Karpas-422 (cell line): Measurements from ENCODE around the gene TYROBP. TPM values are rescaled to one million over a fixed set of nuclear protein-coding genes. Genes with fewer than 3 reads are reported as not detected.
A peak's percentile ranks its signal among the peaks of the same experiment; 100 is the strongest.
"Not testable (repeated sequence)": the region's sequence is repeated elsewhere in the genome, so short reads cannot be mapped to it uniquely, and the experiment has no call there.

Experiments used
- DNase-seq: peaks from one replicate; pipeline ENCODE4 v3.0.0-alpha.2; 2015
- H2AFZ ChIP-seq: fragments of 200-600 bp; sonication (generic); 2 replicates; pipeline ENCODE4 v1.6.1; 2014; ENCODE audit warnings: antibody characterized with exemption, low read length, mixed read lengths
- H3K27ac ChIP-seq: fragments of 200-600 bp; sonication (generic); 2 replicates; pipeline ENCODE4 v1.5.1; 2014; ENCODE audit warnings: mild to moderate bottlenecking, low read length, moderate library complexity
- H3K27me3 ChIP-seq: fragments of 200-600 bp; sonication (generic); 2 replicates; pipeline ENCODE4 v1.6.1; 2014; ENCODE audit warnings: low read length, mixed read lengths
- H3K36me3 ChIP-seq: fragments of 200-600 bp; sonication (generic); 2 replicates; pipeline ENCODE4 v1.6.1; 2014; ENCODE audit warnings: low read length, mixed read lengths; ENCODE audit not compliant: insufficient read depth
- H3K4me1 ChIP-seq: fragments of 200-600 bp; sonication (generic); 2 replicates; pipeline ENCODE4 v1.6.1; 2014; ENCODE audit warnings: mild to moderate bottlenecking, low read length, mixed read lengths
- H3K4me2 ChIP-seq: fragments of 200-600 bp; sonication (generic); 2 replicates; pipeline ENCODE4 v1.6.1; 2014; ENCODE audit warnings: low read length, low read depth, mild to moderate bottlenecking; ENCODE audit not compliant: poor library complexity, severe bottlenecking
- H3K4me3 ChIP-seq: fragments of 200-600 bp; sonication (generic); 2 replicates; pipeline ENCODE4 v1.5.1; 2014; ENCODE audit warnings: mild to moderate bottlenecking, antibody characterized with exemption, low read length, mixed read lengths
- H3K79me2 ChIP-seq: fragments of 200-600 bp; sonication (generic); 2 replicates; pipeline ENCODE4 v1.6.1; 2014; ENCODE audit warnings: mild to moderate bottlenecking, low read length, mixed read lengths
- H3K9ac ChIP-seq: fragments of 200-600 bp; sonication (generic); 2 replicates; pipeline ENCODE4 v1.6.0; 2014; ENCODE audit warnings: low read length
- H3K9me2 ChIP-seq: fragments of 200-600 bp; sonication (generic), shearing (Covaris generic); replicated peaks from 2 replicates; pipeline ENCODE4 v1.6.0; 2014; ENCODE audit warnings: mild to moderate bottlenecking, low read length, moderate library complexity; ENCODE audit not compliant: insufficient read depth
- H3K9me3 ChIP-seq: fragments of 300-700, 200-600 bp; sonication (generic); 2 replicates; pipeline ENCODE4 v1.6.1; 2014; ENCODE audit warnings: low read length, mixed read lengths
- H4K20me1 ChIP-seq: fragments of 200-600 bp; sonication (generic); 2 replicates; pipeline ENCODE4 v1.6.1; 2014; ENCODE audit warnings: mild to moderate bottlenecking, antibody characterized with exemption, low read length, low read depth; ENCODE audit not compliant: insufficient read depth
- total RNA-seq: library from RNA; depleted of rRNA; stranded (reverse); fragments of >200 nt; shearing (Covaris generic); gene quantifications from 2 replicates; pipeline ENCODE4 v1.2.3, GENCODE V29; 2014; ENCODE audit warnings: low replicate concordance

The TYROBP gene
- total RNA-seq, 1 experiment from 2014 or later = not detected

- not testable (repeated sequence) for DNase-seq, H3K9ac ChIP-seq
Measured at GRCh38 chr19:35870124-35870736, 37.9 kb downstream of the TYROBP start.

GRCh38 chr19:35869327-35870123 lies 38.6 kb downstream of the TYROBP start:
- no peaks in the 10 kb centered on the region for H3K36me3 ChIP-seq
- H3K27me3 ChIP-seq = no peaks in the 10 kb centered on the region
- no peaks in the 10 kb centered on the region for H3K79me2 ChIP-seq
- H3K27ac ChIP-seq = no peak overlapping the region
- H4K20me1 ChIP-seq = no peaks in the 10 kb centered on the region
- peak; percentile 97 for DNase-seq
- peak overlapping the region; percentile 64 for H3K9ac ChIP-seq
- peak overlapping the region; percentile 68 for H3K4me3 ChIP-seq
- H3K9me2 ChIP-seq = no peaks in the 10 kb centered on the region
- peaks cover 21% of the 10 kb centered on the region for H3K4me1 ChIP-seq
- no peaks in the 10 kb centered on the region for H3K9me3 ChIP-seq
- peak overlapping the region; percentile 88 for H2AFZ ChIP-seq
- H3K4me2 ChIP-seq = peak overlapping the region; percentile 91

More at GRCh38 chr19:35870124-35870736, 37.9 kb downstream of the TYROBP start:
- H3K27me3 ChIP-seq, H4K20me1 ChIP-seq, H3K79me2 ChIP-seq, H3K9me2 ChIP-seq, H3K27ac ChIP-seq, H3K9me3 ChIP-seq, H3K36me3 ChIP-seq: not testable (repeated sequence)
- peak overlapping the region; percentile 88 for H2AFZ ChIP-seq
- peak overlapping the region; percentile 68; the same call in 1 of the 2 replicates for H3K4me3 ChIP-seq
- peak overlapping the region; percentile 91 for H3K4me2 ChIP-seq
- H3K4me1 ChIP-seq = peaks cover 21% of the 10 kb centered on the region

- peak overlapping the region; percentile 68 for H3K4me3 ChIP-seq
- peak overlapping the region; percentile 64 for H3K9ac ChIP-seq
- no peak overlapping the region for H3K27ac ChIP-seq
- no peak for DNase-seq
- no peaks in the 10 kb centered on the region for H4K20me1 ChIP-seq
- no peaks in the 10 kb centered on the region for H3K9me2 ChIP-seq
- H3K27me3 ChIP-seq = no peaks in the 10 kb centered on the region
- H3K4me1 ChIP-seq = peaks cover 21% of the 10 kb centered on the region
- no peaks in the 10 kb centered on the region for H3K36me3 ChIP-seq
- H2AFZ ChIP-seq = 0 out of 2 replicates have a peak overlapping the region, but pooled peaks have one; percentile 21
- H3K79me2 ChIP-seq = no peaks in the 10 kb centered on the region
- peak overlapping the region; percentile 91 for H3K4me2 ChIP-seq
- no peaks in the 10 kb centered on the region for H3K9me3 ChIP-seq
Measured at GRCh38 chr19:35868823-35869326, 39.2 kb downstream of the TYROBP start.

- Histone ChIP-seq H3K4me3 (peak within 1 kb of the TSS; percentile 68), H3K9me3 (no peaks in the 10 kb centered on the region), H3K9me2 (no peaks in the 10 kb centered on the region), H3K4me2 (peak within 1 kb of the TSS; percentile 91), H3K27me3 (no peaks in the 10 kb centered on the region), H4K20me1 (no peaks in the 10 kb centered on the region), H3K36me3 (no peaks in the 10 kb centered on the region), H3K4me1 (peaks cover 21% of the 10 kb centered on the region), H3K27ac (no peak within 1 kb of the TSS), H2AFZ (peak within 1 kb of the TSS; percentile 21; the same call in 1 of the 2 replicates), H3K79me2 (no peaks in the 10 kb centered on the region), H3K9ac (peak within 1 kb of the TSS; percentile 64)
- DNase-seq = peak; percentile 78
Measured at GRCh38 chr19:35868172-35868822, 39.8 kb downstream of the TYROBP start, which contains the start of gene APLP1. APLP1 (plus strand) TSS chr19:35868574; CDS start chr19:35868637, 63 bp downstream.

GRCh38 chr19:35863018-35863417 lies 45.1 kb downstream of the TYROBP start:
- H3K9me2 ChIP-seq = no peaks in the 10 kb centered on the region
- H3K36me3 ChIP-seq = no peaks in the 10 kb centered on the region
- no peaks in the 10 kb centered on the region for H3K27me3 ChIP-seq
- no peak overlapping the region for H3K27ac ChIP-seq
- no peak overlapping the region for H3K4me2 ChIP-seq
- peaks cover under 1% of the 10 kb centered on the region for H3K4me1 ChIP-seq
- DNase-seq = no peak
- H3K9ac ChIP-seq = no peak overlapping the region
- no peak overlapping the region for H3K4me3 ChIP-seq
- no peaks in the 10 kb centered on the region for H3K9me3 ChIP-seq
- no peaks in the 10 kb centered on the region for H4K20me1 ChIP-seq
- no peak overlapping the region for H2AFZ ChIP-seq
- no peaks in the 10 kb centered on the region for H3K79me2 ChIP-seq

- Histone ChIP-seq H3K27ac (no peak overlapping the region), H3K9ac (no peak overlapping the region), H3K9me3 (no peaks in the 10 kb centered on the region), H3K4me3 (no peak overlapping the region), H3K27me3 (no peaks in the 10 kb centered on the region), H4K20me1 (no peaks in the 10 kb centered on the region), H3K36me3 (no peaks in the 10 kb centered on the region), H2AFZ (no peak overlapping the region), H3K4me1 (no peaks in the 10 kb centered on the region), H3K9me2 (no peaks in the 10 kb centered on the region), H3K79me2 (no peaks in the 10 kb centered on the region), H3K4me2 (no peak overlapping the region)
- peak; percentile 46 for DNase-seq
Measured at GRCh38 chr19:35862528-35862927, 45.6 kb downstream of the TYROBP start.

- no peak overlapping the region for H3K4me3 ChIP-seq
- no peak for DNase-seq
- H3K27me3 ChIP-seq = no peaks in the 10 kb centered on the region
- H2AFZ ChIP-seq = no peak overlapping the region
- no peaks in the 10 kb centered on the region for H3K36me3 ChIP-seq
- H4K20me1 ChIP-seq = no peaks in the 10 kb centered on the region
- no peak overlapping the region for H3K4me2 ChIP-seq
- H3K27ac ChIP-seq = no peak overlapping the region
- H3K9ac ChIP-seq = no peak overlapping the region
- no peaks in the 10 kb centered on the region for H3K9me2 ChIP-seq
- H3K4me1 ChIP-seq = peaks cover 3% of the 10 kb centered on the region
- no peaks in the 10 kb centered on the region for H3K79me2 ChIP-seq
- no peaks in the 10 kb centered on the region for H3K9me3 ChIP-seq
Measured at GRCh38 chr19:35861640-35862160, 46.4 kb downstream of the TYROBP start.
